ENCODE data around the gene UBAC2. TPM values are rescaled to one million over a fixed set of nuclear protein-coding genes. Genes with fewer than 3 reads are reported as not detected.

UBAC2 gene
- total and polyA plus RNA-seq, 2 of the 4 experiments (the other 2 are of a cell fraction) = 20.8 to 36.3 TPM

DNA sequence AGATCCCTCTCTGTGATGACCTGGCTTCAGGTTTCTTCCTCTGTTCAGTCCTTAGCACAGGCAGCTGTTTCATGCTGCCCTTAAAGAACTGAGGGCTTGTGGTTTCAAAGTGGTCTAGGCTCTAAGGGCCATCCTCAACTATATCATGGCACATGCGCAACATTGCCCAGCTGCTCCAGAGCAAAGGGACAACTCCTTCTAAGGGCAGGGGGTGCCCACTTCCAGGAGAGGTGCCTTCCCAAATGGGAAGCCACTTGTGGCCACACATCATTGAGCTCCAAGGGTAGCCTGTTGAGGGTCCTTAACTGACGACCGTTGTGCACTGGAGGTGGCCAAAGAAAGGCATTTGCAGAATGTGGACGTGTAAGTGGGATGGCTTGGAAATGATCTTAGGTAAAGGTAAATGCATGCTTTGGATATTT, 99.3 kb downstream of the UBAC2 start:
- no peak overlapping the region for H2BK20ac ChIP-seq (ENCODE audit: low read depth, low read length)
- no peak overlapping the region for H3K23ac ChIP-seq (ENCODE audit: low read depth, low read length)
- no peak overlapping the region for H2AFZ ChIP-seq (replicated peaks; ENCODE audit: low read length, poor library complexity)
- H4K91ac ChIP-seq (ENCODE audit: insufficient read depth, low read depth, low read length) = no peak overlapping the region
- no peak overlapping the region for H3K4ac ChIP-seq (ENCODE audit: low read depth, low read length)
- no peak overlapping the region for H4K8ac ChIP-seq (ENCODE audit: low read depth in 2 of 2, low read length in 2 of 2)
- H3K18ac ChIP-seq (ENCODE audit: low read depth, low read length) = no peak overlapping the region
- no peak overlapping the region for H3K9ac ChIP-seq (ENCODE audit: low read depth, low read length)
- no CpG with 5 or more reads among the region's 4 CpGs for WGBS, 2 experiments (ENCODE audit: extremely low coverage in 2 of 2, insufficient read length in 1 of 2)
- ATAC-seq (ENCODE audit: low read depth) (no peak), DNase-seq (no peak)
- H4K5ac ChIP-seq (ENCODE audit: low read depth, low read length) = no peak overlapping the region
- no TSS peak for BruUV-seq (replicated peaks)
- peaks cover 3% of the 10 kb centered on the region; the same call in 1 of the 2 replicates for H4K20me1 ChIP-seq (ENCODE audit: insufficient read depth, low read length)
- no peak overlapping the region for H3K4me2 ChIP-seq (ENCODE audit: low read depth, low read length)
- ChIA-PET CTCF (no interaction called here), POLR2A (ENCODE audit: unreplicated experiment) (no interaction called here)
- H3K14ac ChIP-seq (replicated peaks; ENCODE audit: low read depth, low read length) = no peak overlapping the region
- dilution Hi-C loops (cut with HindIII; ENCODE audit: low sequenced_read_pairs, unreplicated experiment) = no loop called here
- no peak overlapping the region for H2BK5ac ChIP-seq (ENCODE audit: low read depth, low read length, poor library complexity, severe bottlenecking)
- peaks cover 2% of the 10 kb centered on the region; the same call in 1 of the 2 replicates for H3K36me3 ChIP-seq (ENCODE audit: control insufficient read depth, insufficient read depth, low read length)
- H3K9me3 ChIP-seq (ENCODE audit: control insufficient read depth, insufficient read depth, low read length) = no peaks in the 10 kb centered on the region
- intact Hi-C loops (cut with micrococcal nuclease) = no loop called here
- H3K4me3 ChIP-seq (ENCODE audit: insufficient read depth, low read depth, low read length) = no peak overlapping the region
- TF ChIP-seq RCOR1 (IDR thresholded peaks at IDR 0.05; ENCODE audit: insufficient replicate concordance, low read length) (no peak), MXI1 (IDR thresholded peaks at IDR 0.05; ENCODE audit: borderline replicate concordance, low read depth, low read length) (no peak), BHLHE40 (IDR thresholded peaks at IDR 0.05; ENCODE audit: low read depth, low read length) (no peak), CEBPB (IDR thresholded peaks at IDR 0.05; ENCODE audit: low read depth, low read length) (no peak), RFX5 (IDR thresholded peaks at IDR 0.05; ENCODE audit: low read depth, low read length) (no peak), RAD21 (IDR thresholded peaks at IDR 0.05; ENCODE audit: low read length) (no peak), CHD1 (IDR thresholded peaks at IDR 0.05; ENCODE audit: low read depth, low read length) (no peak), MAZ (IDR thresholded peaks at IDR 0.05; ENCODE audit: borderline replicate concordance, low read depth, low read length) (no peak), POLR2A (IDR thresholded peaks at IDR 0.05; ENCODE audit: low read depth, low read length) (no peak), NFE2L2 (IDR thresholded peaks at IDR 0.05; ENCODE audit: low read depth, low read length) (no peak), SMC3 (IDR thresholded peaks at IDR 0.05; ENCODE audit: low read depth, low read length) (no peak), FOS (IDR thresholded peaks at IDR 0.05; ENCODE audit: low read depth, low read length) (no peak), MAFK (IDR thresholded peaks at IDR 0.05; ENCODE audit: low read depth, low read length) (no peak)
- TF ChIP-seq, protein P1, sequence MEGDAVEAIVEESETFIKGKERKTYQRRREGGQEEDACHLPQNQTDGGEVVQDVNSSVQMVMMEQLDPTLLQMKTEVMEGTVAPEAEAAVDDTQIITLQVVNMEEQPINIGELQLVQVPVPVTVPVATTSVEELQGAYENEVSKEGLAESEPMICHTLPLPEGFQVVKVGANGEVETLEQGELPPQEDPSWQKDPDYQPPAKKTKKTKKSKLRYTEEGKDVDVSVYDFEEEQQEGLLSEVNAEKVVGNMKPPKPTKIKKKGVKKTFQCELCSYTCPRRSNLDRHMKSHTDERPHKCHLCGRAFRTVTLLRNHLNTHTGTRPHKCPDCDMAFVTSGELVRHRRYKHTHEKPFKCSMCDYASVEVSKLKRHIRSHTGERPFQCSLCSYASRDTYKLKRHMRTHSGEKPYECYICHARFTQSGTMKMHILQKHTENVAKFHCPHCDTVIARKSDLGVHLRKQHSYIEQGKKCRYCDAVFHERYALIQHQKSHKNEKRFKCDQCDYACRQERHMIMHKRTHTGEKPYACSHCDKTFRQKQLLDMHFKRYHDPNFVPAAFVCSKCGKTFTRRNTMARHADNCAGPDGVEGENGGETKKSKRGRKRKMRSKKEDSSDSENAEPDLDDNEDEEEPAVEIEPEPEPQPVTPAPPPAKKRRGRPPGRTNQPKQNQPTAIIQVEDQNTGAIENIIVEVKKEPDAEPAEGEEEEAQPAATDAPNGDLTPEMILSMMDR (conservative IDR thresholded peaks at IDR 0.05; ENCODE audit: low read depth, low read length) = no peak
- TF ChIP-seq, protein P2, sequence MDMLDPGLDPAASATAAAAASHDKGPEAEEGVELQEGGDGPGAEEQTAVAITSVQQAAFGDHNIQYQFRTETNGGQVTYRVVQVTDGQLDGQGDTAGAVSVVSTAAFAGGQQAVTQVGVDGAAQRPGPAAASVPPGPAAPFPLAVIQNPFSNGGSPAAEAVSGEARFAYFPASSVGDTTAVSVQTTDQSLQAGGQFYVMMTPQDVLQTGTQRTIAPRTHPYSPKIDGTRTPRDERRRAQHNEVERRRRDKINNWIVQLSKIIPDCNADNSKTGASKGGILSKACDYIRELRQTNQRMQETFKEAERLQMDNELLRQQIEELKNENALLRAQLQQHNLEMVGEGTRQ (IDR thresholded peaks at IDR 0.05; ENCODE audit: low read depth, low read length) = no peak
- TF ChIP-seq, protein P3, sequence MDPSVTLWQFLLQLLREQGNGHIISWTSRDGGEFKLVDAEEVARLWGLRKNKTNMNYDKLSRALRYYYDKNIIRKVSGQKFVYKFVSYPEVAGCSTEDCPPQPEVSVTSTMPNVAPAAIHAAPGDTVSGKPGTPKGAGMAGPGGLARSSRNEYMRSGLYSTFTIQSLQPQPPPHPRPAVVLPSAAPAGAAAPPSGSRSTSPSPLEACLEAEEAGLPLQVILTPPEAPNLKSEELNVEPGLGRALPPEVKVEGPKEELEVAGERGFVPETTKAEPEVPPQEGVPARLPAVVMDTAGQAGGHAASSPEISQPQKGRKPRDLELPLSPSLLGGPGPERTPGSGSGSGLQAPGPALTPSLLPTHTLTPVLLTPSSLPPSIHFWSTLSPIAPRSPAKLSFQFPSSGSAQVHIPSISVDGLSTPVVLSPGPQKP (IDR thresholded peaks at IDR 0.05; ENCODE audit: borderline replicate concordance, low read depth, low read length) = no peak
- in situ Hi-C loops (cut with MboI; ENCODE audit: low sequenced_read_pairs) = no loop called here
- H3K9me1 ChIP-seq (ENCODE audit: insufficient read depth, low read length) = peaks cover 6% of the 10 kb centered on the region; the same call in 1 of the 2 replicates
- H3K79me1 ChIP-seq (ENCODE audit: low read depth in 1 of 2, low read length in 2 of 2) = peaks cover 3 to 5% of the 10 kb centered on the region in 2 experiments; a peak in 3 of 4 replicates
- no peak overlapping the region for H2BK15ac ChIP-seq (ENCODE audit: low read depth, low read length)
- no peak overlapping the region for H2AK5ac ChIP-seq (ENCODE audit: low read depth, low read length)
- no peak overlapping the region for H3K56ac ChIP-seq (ENCODE audit: extremely low read depth, insufficient read depth, low read length)
- no peak overlapping the region for H2AK9ac ChIP-seq (replicated peaks; ENCODE audit: low read depth, low read length, poor library complexity)
- no peaks in the 10 kb centered on the region for H3K27me3 ChIP-seq (ENCODE audit: control insufficient read depth, insufficient read depth, low read length)
- no peak overlapping the region for H3K27ac ChIP-seq (ENCODE audit: insufficient read depth, low read length)
- H2BK120ac ChIP-seq (ENCODE audit: low read depth, low read length) = no peak overlapping the region
- H3K4me1 ChIP-seq (ENCODE audit: control insufficient read depth, insufficient read depth, low read length) = no peaks in the 10 kb centered on the region

Measured in IMR-90 (cell line).